Transverse colon (tissue), 4 donors: ENCODE data around the gene WDR74. TPM values are rescaled to one million over a fixed set of nuclear protein-coding genes. Genes with fewer than 3 reads are reported as not detected.
A peak's percentile ranks its signal among the peaks of the same experiment; 100 is the strongest.

Source experiments
- DNase-seq: peaks from one replicate; pipeline ENCODE4 v3.0.0-alpha.2; 2019
- H3K27ac ChIP-seq, 4 donors: fragments of 200-600 bp; sonication (generic); 2 replicates each; pipeline ENCODE4 v1.5.1; 2016 to 2018; ENCODE audit warnings: inconsistent platforms in 4 of 4
- H3K27me3 ChIP-seq: fragments of 200-600 bp; sonication (generic); 2 replicates; pipeline ENCODE4 v1.5.1; 2017; ENCODE audit warnings: inconsistent platforms
- H3K36me3 ChIP-seq, 4 donors: fragments of 200-600 bp; sonication (generic); 2 replicates each; pipeline ENCODE4 v1.5.1; 2017 to 2019; ENCODE audit warnings: inconsistent platforms in 4 of 4
- H3K4me1 ChIP-seq, 4 donors: fragments of 200-600 bp; sonication (generic); 2 replicates each; pipeline ENCODE4 v1.5.1; 2017 to 2020; ENCODE audit warnings: inconsistent platforms in 4 of 4
- H3K4me3 ChIP-seq, 4 donors: fragments of 200-600 bp; sonication (generic); 1 replicate in 1 of 4; 2 replicates in 3 of 4; pipeline versions ENCODE4 v1.5.1 to v1.6.1; 2017 to 2019; ENCODE audit warnings: inconsistent platforms in 4 of 4
- H3K9me3 ChIP-seq, 2 donors: fragments of 200-600 bp; sonication (generic); 2 replicates each; pipeline ENCODE4 v1.5.1; 2017 to 2019; ENCODE audit warnings: inconsistent platforms in 2 of 2
- EP300 ChIP-seq: sonication (generic); formaldehyde crosslinking; IDR thresholded peaks from one replicate; pipeline ENCODE4 v1.6.1; 2017; ENCODE audit warnings: antibody characterized with exemption, low read depth
- POLR2A ChIP-seq: fragments of 450-650 bp; IDR thresholded peaks from one replicate; pipeline ENCODE4 v1.6.1; 2016; ENCODE audit warnings: antibody characterized with exemption, mild to moderate bottlenecking, moderate library complexity
- POLR2AphosphoS5 ChIP-seq, 3 donors: sonication (generic); formaldehyde crosslinking; IDR thresholded peaks; one replicate each; pipeline ENCODE4 v1.6.1; 2016; ENCODE audit warnings: antibody characterized with exemption in 3 of 3
- whole genome bisulfite sequencing, 2 donors: methylation state at CpG; one replicate each; pipeline ENCODE4 v1.1.5; 2018; ENCODE audit warnings: low coverage in 1 of 2; 5-methylcytosine and 5-hydroxymethylcytosine counted together
- in situ Hi-C, 4 donors: fragments of 200-750 bp; cut with MboI; loops; one replicate each; pipeline versions ENCODE4 v1.15.0 to v1.15.1; 2017; ENCODE audit warnings: low sequenced_read_pairs in 3 of 4, low pct_ligation_motif_present in 1 of 4, low pct_unique_long_range_greater_than_20kb in 1 of 4
- intact Hi-C: fragments of 100-400 bp; cut with DNase I; formaldehyde crosslinking; loops from one replicate; pipeline ENCODE4 v1.15.1; 2023; ENCODE audit warnings: low total_unique reads
- total RNA-seq, 4 donors: library from RNA; depleted of rRNA; stranded (reverse); fragments of >200 nt; gene quantifications; one replicate each; pipeline ENCODE4 v1.1.0, GENCODE V29; 2016
- TF ChIP-seq, protein P1 (sequence below), 5 experiments: fragments of 200-600 bp in 3 of 5; fragments of 450-650 bp in 2 of 5; sonication (generic) in 3 of 5; IDR thresholded peaks; 1 replicate in 2 of 5; 2 replicates in 3 of 5; pipeline ENCODE4 v1.5.1; 2016 to 2017; ENCODE audit warnings: antibody characterized with exemption in 5 of 5, inconsistent platforms in 3 of 5, mild to moderate bottlenecking in 2 of 5, moderate library complexity in 1 of 5

Gene WDR74
- total RNA-seq, 4 donors from 2014 or later: 25.3 to 37.8 (median 27.6) TPM

GRCh38 chr11:62851807-62852522 lies 12.6 kb upstream of the WDR74 start:
- Histone ChIP-seq H3K4me3 (no peak overlapping the region), H3K27me3 (no peaks in the 10 kb centered on the region), H3K27ac (no peak overlapping the region), H3K4me1 (peaks cover 11 to 32% (median 24%) of the 10 kb centered on the region in 4 donors), H3K9me3 (no peaks in the 10 kb centered on the region), H3K36me3 (peaks cover 0 to 23% (median 10%) of the 10 kb centered on the region in 4 donors)
- in situ Hi-C loops (loop anchor here in 2 of 4 donors (25.0 kb wide), 2 partner anchors 265 to 465 kb away; partner anchors contain the start of gene TUT1 (in 1 of the 2)), intact Hi-C loops (no loop called here)
- 26 to 37% methylated on average over 3 of the region's 3 CpGs for WGBS, 2 donors
- DNase-seq: no peak
- TF ChIP-seq POLR2AphosphoS5 (IDR thresholded peaks at IDR 0.05): peak in 1 of 3 donors; percentile 1
- TF ChIP-seq, protein P1, sequence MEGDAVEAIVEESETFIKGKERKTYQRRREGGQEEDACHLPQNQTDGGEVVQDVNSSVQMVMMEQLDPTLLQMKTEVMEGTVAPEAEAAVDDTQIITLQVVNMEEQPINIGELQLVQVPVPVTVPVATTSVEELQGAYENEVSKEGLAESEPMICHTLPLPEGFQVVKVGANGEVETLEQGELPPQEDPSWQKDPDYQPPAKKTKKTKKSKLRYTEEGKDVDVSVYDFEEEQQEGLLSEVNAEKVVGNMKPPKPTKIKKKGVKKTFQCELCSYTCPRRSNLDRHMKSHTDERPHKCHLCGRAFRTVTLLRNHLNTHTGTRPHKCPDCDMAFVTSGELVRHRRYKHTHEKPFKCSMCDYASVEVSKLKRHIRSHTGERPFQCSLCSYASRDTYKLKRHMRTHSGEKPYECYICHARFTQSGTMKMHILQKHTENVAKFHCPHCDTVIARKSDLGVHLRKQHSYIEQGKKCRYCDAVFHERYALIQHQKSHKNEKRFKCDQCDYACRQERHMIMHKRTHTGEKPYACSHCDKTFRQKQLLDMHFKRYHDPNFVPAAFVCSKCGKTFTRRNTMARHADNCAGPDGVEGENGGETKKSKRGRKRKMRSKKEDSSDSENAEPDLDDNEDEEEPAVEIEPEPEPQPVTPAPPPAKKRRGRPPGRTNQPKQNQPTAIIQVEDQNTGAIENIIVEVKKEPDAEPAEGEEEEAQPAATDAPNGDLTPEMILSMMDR (IDR thresholded peaks at IDR 0.05): no peak

GRCh38 chr11:62850911-62851806 lies 11.8 kb upstream of the WDR74 start:
- in situ Hi-C loops (loop anchor here in 2 of 4 donors (25.0 kb wide), 2 partner anchors 264 to 464 kb away; partner anchors contain the start of gene TUT1 (in 1 of the 2)), intact Hi-C loops (no loop called here)
- Histone ChIP-seq H3K36me3 (peaks cover 0 to 23% (median 10%) of the 10 kb centered on the region in 4 donors), H3K4me1 (peaks cover 11 to 24% (median 21%) of the 10 kb centered on the region in 4 donors), H3K4me3 (no peak overlapping the region), H3K27me3 (no peaks in the 10 kb centered on the region), H3K27ac (no peak overlapping the region), H3K9me3 (no peaks in the 10 kb centered on the region)
- TF ChIP-seq EP300 (no peak), POLR2AphosphoS5 (IDR thresholded peaks at IDR 0.05) (peak in 1 of 3 donors; percentile 19)
- no peak for DNase-seq
- 40 to 68% methylated on average over 7 to 15 of the region's 15 CpGs for WGBS, 2 donors

DNA sequence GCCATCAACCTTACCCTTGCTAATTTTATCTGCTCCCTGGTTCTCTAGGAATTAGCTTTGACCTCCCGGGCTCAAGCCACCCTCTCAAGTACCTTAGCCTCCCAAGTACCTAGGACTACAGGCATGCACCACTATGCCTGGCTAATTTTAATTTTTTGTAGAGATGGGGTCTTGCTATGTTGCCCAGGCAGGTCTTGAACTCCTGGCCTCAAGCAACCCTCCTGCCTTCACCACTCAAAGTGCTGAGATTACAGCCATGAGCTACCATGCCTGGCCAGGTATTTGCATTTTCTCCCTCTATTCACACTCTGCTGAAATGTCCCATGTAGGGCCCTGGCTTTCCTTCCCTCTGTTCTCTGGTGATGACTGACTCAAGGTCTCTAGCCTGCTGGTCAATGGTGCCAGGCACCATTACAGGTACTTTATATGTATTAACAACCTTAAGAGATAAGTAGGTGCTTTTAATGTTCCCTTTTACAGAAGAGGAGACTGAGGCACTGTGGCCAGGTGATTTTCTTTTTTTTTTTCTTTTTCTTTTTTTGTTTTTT lies 8.5 kb upstream of the WDR74 start:
- WGBS, 2 donors: 92% methylated on average over 1 of the region's 1 CpG; no CpG with 5 or more reads in 1 of the 2 donors
- in situ Hi-C loops: no loop called here

DNA sequence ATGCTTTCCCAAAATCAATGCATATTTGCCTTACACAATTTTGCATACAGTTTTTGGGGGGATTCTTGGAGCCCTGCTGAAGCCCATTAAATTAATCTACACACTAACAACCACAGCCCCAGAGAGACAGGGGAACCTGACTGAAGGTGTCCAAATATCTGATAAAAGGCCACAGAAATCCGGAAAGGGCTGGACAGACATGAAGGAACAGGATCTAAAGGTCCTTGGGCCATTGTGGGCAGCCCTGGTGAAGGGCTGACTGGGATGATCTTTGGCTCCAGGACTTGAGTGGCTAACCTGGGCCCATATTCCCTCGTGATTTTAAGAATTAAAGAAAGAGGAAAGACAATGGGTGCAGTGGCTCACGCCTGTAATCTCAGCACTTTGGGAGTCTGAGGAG lies 6.8 kb upstream of the WDR74 start:
- no peak for DNase-seq
- intact Hi-C loops (no loop called here), in situ Hi-C loops (no loop called here)
- H3K9me3 ChIP-seq: no peaks in the 10 kb centered on the region
- no peak overlapping the region for H3K4me3 ChIP-seq
- 85 to 94% methylated on average over 2 to 3 of the region's 3 CpGs for WGBS, 2 donors
- peaks cover 6 to 11% (median 10%) of the 10 kb centered on the region in 4 donors for H3K4me1 ChIP-seq
- TF ChIP-seq, protein P1 (IDR thresholded peaks at IDR 0.05): no peak
- TF ChIP-seq POLR2A (no peak), POLR2AphosphoS5 (IDR thresholded peaks at IDR 0.05) (no peak), EP300 (no peak)
- no peak overlapping the region for H3K27ac ChIP-seq
- H3K36me3 ChIP-seq: no peaks in the 10 kb centered on the region
- H3K27me3 ChIP-seq: no peaks in the 10 kb centered on the region

More for the DNA sequence above, 8.5 kb upstream of the WDR74 start:
- DNase-seq: no peak
- Histone ChIP-seq H3K4me3 (no peak overlapping the region), H3K36me3 (peaks cover 0 to 13% (median 5%) of the 10 kb centered on the region in 4 donors), H3K27me3 (no peaks in the 10 kb centered on the region), H3K9me3 (no peaks in the 10 kb centered on the region), H3K4me1 (peaks cover 0 to 3% (median 1%) of the 10 kb centered on the region in 4 donors), H3K27ac (no peak overlapping the region)
- TF ChIP-seq, protein P1 (IDR thresholded peaks at IDR 0.05): no peak
- no peak for TF ChIP-seq EP300
- no peak for TF ChIP-seq POLR2AphosphoS5 (IDR thresholded peaks at IDR 0.05)
- TF ChIP-seq POLR2A: no peak
- intact Hi-C loops: no loop called here
